GM13976 (cell line): ENCODE measurements around the gene DBH.
"Not testable (repeated sequence)": the region's sequence is repeated elsewhere in the genome, so short reads cannot be mapped to it uniquely, and the experiment has no call there.

Source experiments
- DNase-seq: peaks from one replicate; pipeline ENCODE4 v3.0.0; 2012; ENCODE audit warnings: low spot score
- in situ Hi-C: fragments of 300-500 bp; cut with MboI; formaldehyde crosslinking; loops from one replicate; pipeline ENCODE4 v1.12.0; 2022; ENCODE audit warnings: low sequenced_read_pairs, mixed read lengths, inconsistent platforms; ENCODE audit not compliant: unreplicated experiment
- TF ChIP-seq, protein P1 (sequence below): IDR thresholded peaks from 2 replicates; pipeline ENCODE4 v1.5.1; 2012; ENCODE audit warnings: borderline replicate concordance, mild to moderate bottlenecking; ENCODE audit not compliant: insufficient read depth; ENCODE audit errors: extremely low read depth, missing control alignments, control extremely low read depth

The DBH gene

DNA sequence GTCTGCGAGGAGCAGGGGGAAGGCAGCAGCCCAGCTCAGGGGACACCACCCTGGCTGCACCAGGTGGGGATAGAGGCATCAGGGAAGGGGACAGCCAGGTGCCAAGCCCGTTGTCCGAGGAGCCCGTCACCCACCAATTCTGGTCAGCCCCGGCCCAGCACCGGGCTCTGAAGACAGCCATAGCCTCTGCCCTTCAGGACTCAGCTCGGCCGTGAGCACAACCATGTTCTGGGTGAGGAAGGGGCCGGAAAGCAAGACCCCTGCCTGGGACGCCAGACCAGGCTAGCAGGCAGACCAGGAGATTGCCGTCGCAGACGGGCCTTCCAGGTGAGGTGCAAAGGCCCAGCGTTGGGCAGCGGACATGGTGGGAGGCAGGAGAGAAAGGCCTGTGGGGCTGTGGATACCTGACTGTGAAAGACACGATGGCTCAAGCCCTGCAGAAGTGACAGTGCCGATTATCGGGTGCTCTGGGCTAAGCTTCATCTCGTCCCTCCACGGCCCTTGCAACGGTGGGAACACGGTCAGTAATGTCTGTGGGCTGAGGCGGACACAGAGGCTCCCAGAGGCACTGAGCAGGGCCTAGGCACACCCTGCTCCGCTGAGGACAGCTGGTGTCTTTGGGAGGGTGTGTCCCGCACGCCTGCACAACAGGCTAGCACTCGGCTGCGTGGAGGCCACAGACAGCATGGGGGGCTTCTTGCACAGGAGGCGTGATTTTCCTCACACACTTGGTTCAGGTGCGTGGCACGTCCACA, 36.5 kb downstream of the DBH start:
- no peak for DNase-seq
- TF ChIP-seq, protein P1, sequence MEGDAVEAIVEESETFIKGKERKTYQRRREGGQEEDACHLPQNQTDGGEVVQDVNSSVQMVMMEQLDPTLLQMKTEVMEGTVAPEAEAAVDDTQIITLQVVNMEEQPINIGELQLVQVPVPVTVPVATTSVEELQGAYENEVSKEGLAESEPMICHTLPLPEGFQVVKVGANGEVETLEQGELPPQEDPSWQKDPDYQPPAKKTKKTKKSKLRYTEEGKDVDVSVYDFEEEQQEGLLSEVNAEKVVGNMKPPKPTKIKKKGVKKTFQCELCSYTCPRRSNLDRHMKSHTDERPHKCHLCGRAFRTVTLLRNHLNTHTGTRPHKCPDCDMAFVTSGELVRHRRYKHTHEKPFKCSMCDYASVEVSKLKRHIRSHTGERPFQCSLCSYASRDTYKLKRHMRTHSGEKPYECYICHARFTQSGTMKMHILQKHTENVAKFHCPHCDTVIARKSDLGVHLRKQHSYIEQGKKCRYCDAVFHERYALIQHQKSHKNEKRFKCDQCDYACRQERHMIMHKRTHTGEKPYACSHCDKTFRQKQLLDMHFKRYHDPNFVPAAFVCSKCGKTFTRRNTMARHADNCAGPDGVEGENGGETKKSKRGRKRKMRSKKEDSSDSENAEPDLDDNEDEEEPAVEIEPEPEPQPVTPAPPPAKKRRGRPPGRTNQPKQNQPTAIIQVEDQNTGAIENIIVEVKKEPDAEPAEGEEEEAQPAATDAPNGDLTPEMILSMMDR, result no peak
- in situ Hi-C loops, result no loop called here

DNA sequence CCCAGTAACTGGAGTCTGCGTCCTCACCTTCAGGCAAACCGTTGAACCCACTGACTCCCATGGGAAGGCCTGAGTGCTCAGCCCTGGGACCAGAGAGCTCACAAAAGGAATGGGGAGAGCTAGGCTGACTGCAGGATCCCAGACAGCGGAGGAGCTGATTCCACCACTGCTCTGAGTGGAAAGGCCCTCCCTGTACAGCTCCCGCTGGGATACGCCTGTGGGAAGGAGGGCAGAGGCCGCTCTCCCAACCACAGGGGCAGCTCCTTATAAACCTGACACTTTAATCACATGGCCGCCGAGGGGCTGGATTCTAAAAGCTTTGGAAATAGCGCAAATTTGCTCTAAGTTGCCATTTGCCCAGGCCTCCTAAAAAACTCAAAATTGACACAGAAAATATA, 37.1 kb downstream of the DBH start:
- TF ChIP-seq, protein P1, result no peak
- no peak for DNase-seq
- in situ Hi-C loops, result no loop called here

DNA sequence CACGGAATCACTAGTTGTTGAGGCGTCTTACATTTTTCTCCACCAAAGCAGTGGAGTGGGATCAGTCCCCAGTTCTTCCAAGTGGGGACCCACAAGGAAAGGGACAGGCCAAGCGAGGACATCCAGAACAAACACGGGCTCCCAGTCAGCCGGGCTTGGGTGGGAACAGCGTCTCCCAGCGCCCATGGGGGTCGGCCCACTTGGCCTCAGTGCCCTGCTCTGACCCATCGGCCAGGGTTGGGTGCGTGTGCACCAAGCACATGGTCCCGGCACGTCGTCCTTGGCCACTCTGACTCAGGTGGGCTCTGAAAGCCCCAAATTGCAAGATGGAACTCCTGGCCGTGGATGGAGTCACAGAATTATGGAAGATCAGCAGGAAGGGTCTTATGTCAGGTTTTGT, 37.9 kb downstream of the DBH start:
- TF ChIP-seq, protein P1, result no peak
- DNase-seq, result no peak
- in situ Hi-C loops, result no loop called here

DNA sequence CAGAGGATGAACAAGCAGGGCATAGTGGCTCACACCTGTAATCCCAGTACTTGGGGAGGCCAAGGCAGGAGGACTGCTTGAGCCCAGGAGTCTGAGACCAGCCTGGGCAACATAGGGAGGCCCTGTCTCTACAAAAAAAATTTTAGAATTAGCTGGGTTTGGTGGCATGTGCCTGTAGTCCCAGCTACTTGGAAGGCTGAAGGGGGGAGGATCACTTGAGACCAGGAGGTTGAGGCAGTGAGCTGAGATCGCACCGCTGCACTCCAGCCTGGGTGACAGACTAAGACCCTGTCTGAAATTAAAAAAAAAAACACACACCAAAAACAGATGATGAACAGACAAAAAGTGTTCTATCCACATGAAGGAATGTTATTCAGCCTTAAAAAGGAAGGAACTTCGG, 39.6 kb downstream of the DBH start:
- DNase-seq, in situ Hi-C loops: not testable (repeated sequence)

DNA sequence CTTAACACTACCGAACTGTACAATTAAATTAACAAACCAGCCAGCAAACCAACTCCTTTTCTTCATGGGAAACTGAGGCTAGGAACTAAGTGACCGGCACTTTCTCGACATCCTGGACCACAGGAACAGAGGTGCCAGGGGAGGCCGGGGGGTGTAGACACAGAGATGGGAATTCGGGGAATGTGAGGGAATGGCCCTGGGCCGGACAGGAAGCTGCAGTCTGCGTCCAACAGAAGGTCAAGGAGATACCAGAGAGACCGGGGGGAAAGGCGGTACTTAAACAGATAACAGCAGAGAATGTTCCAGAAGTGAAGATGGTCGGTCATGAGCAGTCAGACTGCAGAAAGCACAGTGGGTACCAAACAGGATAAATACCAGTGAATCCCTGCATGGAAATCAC, 40.3 kb downstream of the DBH start:
- in situ Hi-C loops, result no loop called here
- TF ChIP-seq, protein P1, result no peak
- no peak for DNase-seq

DNA sequence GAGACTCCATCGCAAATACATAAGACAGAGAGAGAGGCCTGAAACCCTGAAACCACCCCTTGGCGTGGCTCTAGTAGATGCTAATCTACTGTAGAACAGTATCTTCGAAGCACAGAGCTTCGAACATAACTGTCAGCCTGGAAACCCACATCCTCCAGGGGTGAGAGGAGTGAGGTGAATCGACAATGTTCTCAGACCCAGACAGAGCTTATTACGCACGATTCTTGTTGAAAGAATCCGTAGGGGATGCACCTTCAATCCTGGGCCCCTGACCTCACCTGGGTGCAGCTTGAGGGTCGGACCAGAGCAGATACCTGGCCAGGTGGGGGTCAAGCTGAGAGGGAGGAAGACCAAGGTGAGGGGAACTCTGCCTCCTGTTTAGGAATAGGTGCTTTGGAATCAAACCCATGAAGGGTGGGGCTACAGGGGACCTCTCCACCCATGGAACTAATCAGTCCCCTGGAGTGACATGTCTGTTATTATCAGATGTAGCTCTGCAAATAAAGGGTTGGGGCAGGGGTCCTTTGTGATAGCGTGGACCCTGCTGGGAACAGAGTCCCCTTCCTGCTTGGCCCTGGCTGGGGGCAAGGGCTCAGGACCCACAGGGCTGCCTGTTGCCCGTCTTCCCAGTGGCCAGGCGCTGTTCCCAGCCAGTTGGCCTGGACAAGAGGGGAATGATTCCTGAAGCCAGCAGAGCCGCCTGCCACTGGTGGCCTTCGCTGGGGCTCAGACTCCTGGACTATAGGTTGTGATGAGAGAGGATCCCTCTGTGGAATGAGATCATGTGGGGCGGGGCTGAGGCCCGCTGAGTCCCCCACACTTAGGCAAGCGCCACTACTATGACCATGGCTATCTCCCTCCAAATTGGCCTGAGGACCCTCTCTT, 41.2 kb downstream of the DBH start:
- TF ChIP-seq, protein P1, result no peak
- in situ Hi-C loops, result no loop called here

DNA sequence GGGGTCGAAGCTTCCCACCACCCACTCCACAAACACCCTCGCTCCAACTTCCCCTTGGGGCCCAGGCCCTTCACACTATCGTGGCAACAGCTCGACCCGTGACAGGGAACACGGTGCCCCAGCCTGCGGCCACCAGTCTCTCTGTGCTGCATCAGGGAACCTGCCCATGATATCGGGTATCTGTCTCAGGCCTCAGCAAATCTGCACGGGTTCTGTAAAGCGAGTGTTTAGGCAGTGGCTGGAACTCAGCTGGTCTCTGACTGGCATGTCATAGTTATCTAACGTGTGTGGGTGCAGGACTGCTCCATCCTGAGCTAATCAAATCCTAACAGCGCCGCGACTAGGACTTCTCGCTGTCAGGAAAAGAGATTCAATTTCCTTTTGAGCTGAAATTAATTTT, 42.9 kb downstream of the DBH start:
- TF ChIP-seq, protein P1, result no peak
- DNase-seq, result no peak
- in situ Hi-C loops, result no loop called here

More for the DNA sequence above, 41.2 kb downstream of the DBH start:
- DNase-seq, result no peak
